Measurements from ENCODE around the gene TTLL3.
"Not testable (repeated sequence)": the region's sequence is repeated elsewhere in the genome, so short reads cannot be mapped to it uniquely, and the experiment has no call there.

The TTLL3 gene

DNA sequence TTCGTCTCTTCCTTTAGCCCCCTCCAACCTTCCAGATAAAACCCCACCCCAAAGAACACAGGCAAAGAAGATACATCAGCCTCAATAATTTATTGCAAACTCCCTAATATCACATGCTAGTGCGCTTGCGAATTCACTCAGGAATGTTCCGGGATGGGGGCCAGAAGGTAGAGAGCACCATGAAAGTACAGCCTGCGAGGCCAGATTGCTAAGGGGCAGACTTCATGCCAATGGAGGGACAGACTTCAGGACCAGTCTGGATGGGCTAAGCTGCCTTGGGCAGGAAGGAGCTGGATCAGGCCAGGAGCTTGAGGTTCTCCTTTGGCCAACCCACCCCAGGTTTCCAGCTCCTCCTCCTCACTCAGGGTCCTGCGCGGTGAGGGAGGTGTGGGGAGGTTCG is 56.6 kb downstream of the TTLL3 start:
- Histone ChIP-seq H3K4me2 (no peak overlapping the region), H3K27ac (no peak overlapping the region), H3K9ac (no peak overlapping the region), H3K4me3 (IDR thresholded peaks at IDR 0.05; ENCODE audit: insufficient read depth, low read depth, low read length) (no peak overlapping the region), H3K79me2 (ENCODE audit: insufficient read depth, low read depth) (no peaks in the 10 kb centered on the region), H3K36me3 (ENCODE audit: insufficient read depth) (no peaks in the 10 kb centered on the region), H3K27me3 (ENCODE audit: insufficient read depth, low read depth) (no peaks in the 10 kb centered on the region), H2AFZ (ENCODE audit: low read depth) (no peak overlapping the region), H3K4me1 (ENCODE audit: low read depth, poor library complexity, severe bottlenecking) (no peaks in the 10 kb centered on the region), H4K20me1 (ENCODE audit: insufficient read depth) (no peaks in the 10 kb centered on the region)
- TF ChIP-seq, protein P1, sequence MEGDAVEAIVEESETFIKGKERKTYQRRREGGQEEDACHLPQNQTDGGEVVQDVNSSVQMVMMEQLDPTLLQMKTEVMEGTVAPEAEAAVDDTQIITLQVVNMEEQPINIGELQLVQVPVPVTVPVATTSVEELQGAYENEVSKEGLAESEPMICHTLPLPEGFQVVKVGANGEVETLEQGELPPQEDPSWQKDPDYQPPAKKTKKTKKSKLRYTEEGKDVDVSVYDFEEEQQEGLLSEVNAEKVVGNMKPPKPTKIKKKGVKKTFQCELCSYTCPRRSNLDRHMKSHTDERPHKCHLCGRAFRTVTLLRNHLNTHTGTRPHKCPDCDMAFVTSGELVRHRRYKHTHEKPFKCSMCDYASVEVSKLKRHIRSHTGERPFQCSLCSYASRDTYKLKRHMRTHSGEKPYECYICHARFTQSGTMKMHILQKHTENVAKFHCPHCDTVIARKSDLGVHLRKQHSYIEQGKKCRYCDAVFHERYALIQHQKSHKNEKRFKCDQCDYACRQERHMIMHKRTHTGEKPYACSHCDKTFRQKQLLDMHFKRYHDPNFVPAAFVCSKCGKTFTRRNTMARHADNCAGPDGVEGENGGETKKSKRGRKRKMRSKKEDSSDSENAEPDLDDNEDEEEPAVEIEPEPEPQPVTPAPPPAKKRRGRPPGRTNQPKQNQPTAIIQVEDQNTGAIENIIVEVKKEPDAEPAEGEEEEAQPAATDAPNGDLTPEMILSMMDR (conservative IDR thresholded peaks at IDR 0.05; ENCODE audit: low read depth, low read length): no peak

DNA sequence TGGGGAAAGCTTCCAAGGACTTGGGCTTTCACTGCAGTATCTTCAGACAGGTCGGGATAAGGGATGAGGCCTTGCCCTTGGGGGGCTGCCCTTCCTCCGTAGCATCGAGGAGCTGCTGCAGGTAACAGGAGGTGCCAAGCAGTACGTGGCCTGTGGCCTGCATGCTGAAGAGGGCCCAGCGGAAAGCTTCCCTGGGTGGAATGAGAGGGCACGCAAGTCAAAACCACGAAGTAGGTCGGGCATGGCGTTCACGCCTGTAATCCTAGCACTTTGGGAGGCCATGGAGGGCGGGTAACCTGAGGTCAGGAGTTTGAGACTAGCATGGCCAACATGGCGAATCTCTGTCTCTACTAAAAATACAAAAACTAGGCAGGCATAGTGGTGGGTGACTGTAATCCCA is 57.0 kb downstream of the TTLL3 start:
- H3K27ac ChIP-seq: no peak overlapping the region
- H3K27me3 ChIP-seq (ENCODE audit: insufficient read depth, low read depth): no peaks in the 10 kb centered on the region
- no peak overlapping the region for H3K4me3 ChIP-seq (IDR thresholded peaks at IDR 0.05; ENCODE audit: insufficient read depth, low read depth, low read length)
- H2AFZ ChIP-seq (ENCODE audit: low read depth): no peak overlapping the region
- no peak overlapping the region for H3K9ac ChIP-seq
- H3K4me2 ChIP-seq: no peak overlapping the region
- H3K4me1 ChIP-seq (ENCODE audit: low read depth, poor library complexity, severe bottlenecking): no peaks in the 10 kb centered on the region
- TF ChIP-seq, protein P1 (conservative IDR thresholded peaks at IDR 0.05; ENCODE audit: low read depth, low read length): no peak
- no peaks in the 10 kb centered on the region for H3K79me2 ChIP-seq (ENCODE audit: insufficient read depth, low read depth)
- no peaks in the 10 kb centered on the region for H3K36me3 ChIP-seq (ENCODE audit: insufficient read depth)
- no peaks in the 10 kb centered on the region for H4K20me1 ChIP-seq (ENCODE audit: insufficient read depth)

DNA sequence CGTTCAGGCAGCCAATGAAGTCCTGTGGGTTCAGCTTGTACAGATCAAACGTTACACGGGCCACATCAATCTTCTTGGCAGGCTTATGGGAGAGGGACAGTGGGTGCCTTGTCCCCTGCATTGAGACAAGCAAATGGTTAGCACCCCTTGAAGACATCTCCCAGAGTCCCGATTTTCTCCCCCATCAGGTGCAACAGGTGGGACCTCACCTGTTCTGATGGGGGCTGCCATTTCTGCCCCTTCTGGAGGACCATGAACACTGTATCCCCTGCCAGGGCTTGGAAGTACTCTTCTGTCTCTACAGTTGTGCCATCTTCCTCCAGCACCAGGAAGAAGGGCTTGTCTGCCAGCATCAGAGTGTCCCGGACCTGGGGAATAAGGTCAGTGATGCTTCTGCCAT is 59.9 kb downstream of the TTLL3 start:
- no peaks in the 10 kb centered on the region for H4K20me1 ChIP-seq (ENCODE audit: insufficient read depth)
- H3K27me3 ChIP-seq (ENCODE audit: insufficient read depth, low read depth): no peaks in the 10 kb centered on the region
- no peaks in the 10 kb centered on the region for H3K36me3 ChIP-seq (ENCODE audit: insufficient read depth)
- H3K79me2 ChIP-seq (ENCODE audit: insufficient read depth, low read depth): no peaks in the 10 kb centered on the region
- H3K4me2 ChIP-seq: no peak overlapping the region
- no peak overlapping the region for H3K9ac ChIP-seq
- no peak overlapping the region for H3K4me3 ChIP-seq (IDR thresholded peaks at IDR 0.05; ENCODE audit: insufficient read depth, low read depth, low read length)
- TF ChIP-seq, protein P1 (conservative IDR thresholded peaks at IDR 0.05; ENCODE audit: low read depth, low read length): no peak
- no peaks in the 10 kb centered on the region for H3K4me1 ChIP-seq (ENCODE audit: low read depth, poor library complexity, severe bottlenecking)
- H3K27ac ChIP-seq: no peak overlapping the region
- H2AFZ ChIP-seq (ENCODE audit: low read depth): no peak overlapping the region

DNA sequence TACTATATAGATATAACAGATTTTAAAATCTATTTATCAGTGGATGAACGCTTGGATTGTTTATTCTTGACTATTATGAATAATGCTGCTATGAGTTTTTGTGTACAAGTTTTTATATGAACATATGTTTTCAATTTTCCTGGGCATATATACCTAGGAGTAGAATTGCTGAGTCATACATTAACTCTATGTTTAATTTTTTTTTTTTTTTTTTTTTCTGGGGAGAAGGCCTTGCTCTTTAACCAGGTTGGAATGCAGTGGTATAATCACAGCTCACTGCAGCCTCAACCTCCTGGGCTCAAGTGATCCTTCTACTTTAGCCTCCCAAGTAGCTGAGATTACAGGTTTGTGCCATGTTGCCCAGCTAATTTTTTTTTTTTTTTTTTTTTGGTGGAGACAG is 60.9 kb downstream of the TTLL3 start:
- TF ChIP-seq, protein P1 (conservative IDR thresholded peaks at IDR 0.05; ENCODE audit: low read depth, low read length): no peak
- Histone ChIP-seq H3K27ac (no peak overlapping the region), H3K79me2 (ENCODE audit: insufficient read depth, low read depth) (no peaks in the 10 kb centered on the region), H3K9ac (no peak overlapping the region), H3K4me3 (IDR thresholded peaks at IDR 0.05; ENCODE audit: insufficient read depth, low read depth, low read length) (no peak overlapping the region), H3K27me3 (ENCODE audit: insufficient read depth, low read depth) (no peaks in the 10 kb centered on the region), H4K20me1 (ENCODE audit: insufficient read depth) (no peaks in the 10 kb centered on the region), H3K4me1 (ENCODE audit: low read depth, poor library complexity, severe bottlenecking) (no peaks in the 10 kb centered on the region), H3K36me3 (ENCODE audit: insufficient read depth) (no peaks in the 10 kb centered on the region), H3K4me2 (no peak overlapping the region), H2AFZ (ENCODE audit: low read depth) (no peak overlapping the region)

DNA sequence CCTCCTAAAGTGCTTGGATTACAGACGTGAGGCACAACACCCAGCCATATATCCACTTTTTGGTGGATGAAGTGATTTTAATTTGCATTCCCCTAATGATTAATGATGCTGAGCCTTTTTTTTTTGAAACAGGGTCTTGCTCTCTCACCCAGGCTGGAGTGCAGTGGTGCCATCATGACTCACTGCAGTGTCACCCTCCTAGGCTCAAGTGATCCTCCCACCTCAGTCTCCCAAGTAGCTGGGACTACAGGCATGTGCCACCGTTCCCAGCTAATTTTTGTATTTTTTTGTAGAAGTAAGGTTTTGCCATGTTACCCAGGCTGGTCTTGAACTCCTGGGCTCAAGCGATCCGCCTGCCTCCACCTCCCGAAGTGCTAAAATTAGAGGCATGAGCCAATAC is 62.0 kb downstream of the TTLL3 start:
- H3K4me2 ChIP-seq; H3K27ac ChIP-seq; H3K27me3 ChIP-seq (ENCODE audit: insufficient read depth, low read depth): not testable (repeated sequence)

More for the DNA sequence above, 62.0 kb downstream of the TTLL3 start:
- H3K9ac ChIP-seq; H3K4me1 ChIP-seq (ENCODE audit: low read depth, poor library complexity, severe bottlenecking); H3K36me3 ChIP-seq (ENCODE audit: insufficient read depth); H3K79me2 ChIP-seq (ENCODE audit: insufficient read depth, low read depth); H3K4me3 ChIP-seq (IDR thresholded peaks at IDR 0.05; ENCODE audit: insufficient read depth, low read depth, low read length); H4K20me1 ChIP-seq (ENCODE audit: insufficient read depth); H2AFZ ChIP-seq (ENCODE audit: low read depth): not testable (repeated sequence)
